ENCODE results near the gene CDKL4. TPM values are rescaled to one million over a fixed set of nuclear protein-coding genes. Genes with fewer than 3 reads are reported as not detected.

The CDKL4 gene
- total and polyA plus RNA-seq, 2 of the 13 experiments (the other 11 are each of a cell fraction or from before 2014, with no cell fraction given): 0.29 to 0.50 TPM

DNA sequence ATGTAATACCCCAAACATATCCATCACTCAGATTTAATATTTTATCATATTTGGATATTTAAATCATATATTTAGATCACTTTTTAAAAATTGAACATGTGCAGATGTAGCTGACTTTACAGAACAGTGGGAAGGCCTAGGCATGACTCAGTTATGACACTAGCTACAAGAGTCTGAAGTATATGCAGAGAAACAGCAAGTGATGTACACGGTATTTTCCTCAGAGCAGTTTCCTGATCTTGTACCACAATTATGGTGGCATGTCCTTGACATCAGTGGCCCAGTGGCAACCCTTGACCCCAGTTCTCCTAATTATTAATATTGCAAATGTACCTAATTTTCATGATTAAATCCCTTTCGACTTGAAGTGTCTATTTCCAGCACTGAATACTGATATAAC is 28.2 kb downstream of the CDKL4 start:
- no peak for FAIRE-seq
- Histone ChIP-seq H3K27me3 (ENCODE audit: control insufficient read depth in 1 of 2, insufficient read depth in 2 of 2, low read length in 2 of 2) (no peaks in the 10 kb centered on the region), H3K4me3 (replicated peaks in 1 of 3; ENCODE audit: insufficient read depth in 1 of 3, low read depth in 2 of 3, low read length in 3 of 3) (no peak overlapping the region), H3K9ac (ENCODE audit: insufficient read depth, low read depth, low read length) (no peak overlapping the region), H3K4me2 (ENCODE audit: low read depth, low read length) (no peak overlapping the region), H3K36me3 (replicated peaks in 1 of 2; ENCODE audit: control insufficient read depth in 1 of 2, insufficient read depth in 2 of 2, low read length in 2 of 2) (no peaks in the 10 kb centered on the region), H4K20me1 (ENCODE audit: insufficient read depth, low read length) (no peaks in the 10 kb centered on the region), H3K27ac (ENCODE audit: extremely low read length, insufficient read depth, low read length) (no peak overlapping the region), H3K9me3 (ENCODE audit: low read length) (no peaks in the 10 kb centered on the region), H2AFZ (ENCODE audit: low read length) (no peak overlapping the region), H3K79me2 (ENCODE audit: insufficient read depth, low read length) (no peaks in the 10 kb centered on the region), H3K4me1 (ENCODE audit: insufficient read depth, low read length) (peaks cover 33% of the 10 kb centered on the region)
- DNase-seq (ENCODE audit: low spot score): no peak
- in situ Hi-C loops (cut with HindIII; ENCODE audit: extremely low pct_ligation_motif_present, low pct_unique_long_range_greater_than_20kb) (no loop called here), intact Hi-C loops (cut with micrococcal nuclease; ENCODE audit: unreplicated experiment) (no loop called here)
- WGBS (ENCODE audit: low lambda C conversion rate): 87% methylated on average over 2 of the region's 2 CpGs
- no TSS peak for BruUV-seq (replicated peaks)
- TF ChIP-seq ARNT (IDR thresholded peaks at IDR 0.05): no peak
- no peak for TF ChIP-seq HDAC1 (CRISPR knock-in tag; IDR thresholded peaks at IDR 0.05)
- TF ChIP-seq, protein P1, sequence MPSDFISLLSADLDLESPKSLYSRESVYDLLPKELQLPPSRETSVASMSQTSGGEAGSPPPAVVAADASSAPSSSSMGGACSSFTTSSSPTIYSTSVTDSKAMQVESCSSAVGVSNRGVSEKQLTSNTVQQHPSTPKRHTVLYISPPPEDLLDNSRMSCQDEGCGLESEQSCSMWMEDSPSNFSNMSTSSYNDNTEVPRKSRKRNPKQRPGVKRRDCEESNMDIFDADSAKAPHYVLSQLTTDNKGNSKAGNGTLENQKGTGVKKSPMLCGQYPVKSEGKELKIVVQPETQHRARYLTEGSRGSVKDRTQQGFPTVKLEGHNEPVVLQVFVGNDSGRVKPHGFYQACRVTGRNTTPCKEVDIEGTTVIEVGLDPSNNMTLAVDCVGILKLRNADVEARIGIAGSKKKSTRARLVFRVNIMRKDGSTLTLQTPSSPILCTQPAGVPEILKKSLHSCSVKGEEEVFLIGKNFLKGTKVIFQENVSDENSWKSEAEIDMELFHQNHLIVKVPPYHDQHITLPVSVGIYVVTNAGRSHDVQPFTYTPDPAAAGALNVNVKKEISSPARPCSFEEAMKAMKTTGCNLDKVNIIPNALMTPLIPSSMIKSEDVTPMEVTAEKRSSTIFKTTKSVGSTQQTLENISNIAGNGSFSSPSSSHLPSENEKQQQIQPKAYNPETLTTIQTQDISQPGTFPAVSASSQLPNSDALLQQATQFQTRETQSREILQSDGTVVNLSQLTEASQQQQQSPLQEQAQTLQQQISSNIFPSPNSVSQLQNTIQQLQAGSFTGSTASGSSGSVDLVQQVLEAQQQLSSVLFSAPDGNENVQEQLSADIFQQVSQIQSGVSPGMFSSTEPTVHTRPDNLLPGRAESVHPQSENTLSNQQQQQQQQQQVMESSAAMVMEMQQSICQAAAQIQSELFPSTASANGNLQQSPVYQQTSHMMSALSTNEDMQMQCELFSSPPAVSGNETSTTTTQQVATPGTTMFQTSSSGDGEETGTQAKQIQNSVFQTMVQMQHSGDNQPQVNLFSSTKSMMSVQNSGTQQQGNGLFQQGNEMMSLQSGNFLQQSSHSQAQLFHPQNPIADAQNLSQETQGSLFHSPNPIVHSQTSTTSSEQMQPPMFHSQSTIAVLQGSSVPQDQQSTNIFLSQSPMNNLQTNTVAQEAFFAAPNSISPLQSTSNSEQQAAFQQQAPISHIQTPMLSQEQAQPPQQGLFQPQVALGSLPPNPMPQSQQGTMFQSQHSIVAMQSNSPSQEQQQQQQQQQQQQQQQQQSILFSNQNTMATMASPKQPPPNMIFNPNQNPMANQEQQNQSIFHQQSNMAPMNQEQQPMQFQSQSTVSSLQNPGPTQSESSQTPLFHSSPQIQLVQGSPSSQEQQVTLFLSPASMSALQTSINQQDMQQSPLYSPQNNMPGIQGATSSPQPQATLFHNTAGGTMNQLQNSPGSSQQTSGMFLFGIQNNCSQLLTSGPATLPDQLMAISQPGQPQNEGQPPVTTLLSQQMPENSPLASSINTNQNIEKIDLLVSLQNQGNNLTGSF (CRISPR knock-in tag; IDR thresholded peaks at IDR 0.05): no peak
- no peak for TF ChIP-seq PITX1 (CRISPR knock-in tag; IDR thresholded peaks at IDR 0.05)
- no peak for TF ChIP-seq ZNF138 (CRISPR knock-in tag; IDR thresholded peaks at IDR 0.05; ENCODE audit: low read depth)
- TF ChIP-seq ZFYVE20 (CRISPR knock-in tag; IDR thresholded peaks at IDR 0.05; ENCODE audit: borderline replicate concordance, low read depth): no peak
- no peak for TF ChIP-seq ZNF136 (CRISPR knock-in tag; IDR thresholded peaks at IDR 0.05; ENCODE audit: low read depth)
- no peak for TF ChIP-seq ZNF557 (CRISPR knock-in tag; IDR thresholded peaks at IDR 0.05)
- no peak for TF ChIP-seq EZH2 (conservative IDR thresholded peaks at IDR 0.05; ENCODE audit: low read depth, low read length)
- TF ChIP-seq ZNF180 (CRISPR knock-in tag; IDR thresholded peaks at IDR 0.05; ENCODE audit: borderline replicate concordance, low read depth): no peak
- no peak for TF ChIP-seq PHB2 (IDR thresholded peaks at IDR 0.05; ENCODE audit: partially characterized antibody)
- TF ChIP-seq, protein P2, sequence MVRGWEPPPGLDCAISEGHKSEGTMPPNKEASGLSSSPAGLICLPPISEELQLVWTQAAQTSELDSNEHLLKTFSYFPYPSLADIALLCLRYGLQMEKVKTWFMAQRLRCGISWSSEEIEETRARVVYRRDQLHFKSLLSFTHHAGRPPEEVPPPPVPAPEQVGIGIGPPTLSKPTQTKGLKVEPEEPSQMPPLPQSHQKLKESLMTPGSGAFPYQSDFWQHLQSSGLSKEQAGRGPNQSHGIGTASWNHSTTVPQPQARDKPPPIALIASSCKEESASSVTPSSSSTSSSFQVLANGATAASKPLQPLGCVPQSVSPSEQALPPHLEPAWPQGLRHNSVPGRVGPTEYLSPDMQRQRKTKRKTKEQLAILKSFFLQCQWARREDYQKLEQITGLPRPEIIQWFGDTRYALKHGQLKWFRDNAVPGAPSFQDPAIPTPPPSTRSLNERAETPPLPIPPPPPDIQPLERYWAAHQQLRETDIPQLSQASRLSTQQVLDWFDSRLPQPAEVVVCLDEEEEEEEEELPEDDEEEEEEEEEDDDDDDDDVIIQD (CRISPR knock-in tag; IDR thresholded peaks at IDR 0.05; ENCODE audit: low read depth): no peak
- no peak for TF ChIP-seq RARG (CRISPR knock-in tag; IDR thresholded peaks at IDR 0.05; ENCODE audit: low read depth)
- CTCF ChIA-PET (ENCODE audit: low intra/inter-chr PET ratio, low total read pairs): no interaction called here
- POLR2A ChIA-PET: no interaction called here
- ATAC-seq: no peak

Data from HepG2 (cell line).